ENCODE data around the gene SIGLEC8.
A peak's percentile ranks its signal among the peaks of the same experiment; 100 is the strongest.
"Not testable (repeated sequence)": the region's sequence is repeated elsewhere in the genome, so short reads cannot be mapped to it uniquely, and the experiment has no call there.

Gene SIGLEC8

GRCh38 chr19:51447510-51447909 lies 10.7 kb downstream of the SIGLEC8 start:
- DNase-seq (ENCODE audit: low spot score) = not testable (repeated sequence)

GRCh38 chr19:51441410-51442390 lies 16.6 kb downstream of the SIGLEC8 start:
- no peak for DNase-seq (ENCODE audit: low spot score)

GRCh38 chr19:51440846-51441409 lies 17.3 kb downstream of the SIGLEC8 start:
- no peak for DNase-seq (ENCODE audit: low spot score)

- DNase-seq (ENCODE audit: low spot score) = no peak
Measured at GRCh38 chr19:51440052-51440451, 18.2 kb downstream of the SIGLEC8 start.

GRCh38 chr19:51439021-51439465 lies 19.2 kb downstream of the SIGLEC8 start:
- no peak for DNase-seq (ENCODE audit: low spot score)

- no peak for DNase-seq (ENCODE audit: low spot score)
Measured at GRCh38 chr19:51434456-51434855, 23.8 kb downstream of the SIGLEC8 start.

GRCh38 chr19:51433043-51433442 lies 25.2 kb downstream of the SIGLEC8 start:
- DNase-seq (ENCODE audit: low spot score) = no peak

GRCh38 chr19:51431124-51431523 lies 27.1 kb downstream of the SIGLEC8 start:
- no peak for DNase-seq (ENCODE audit: low spot score)

- no peak for DNase-seq (ENCODE audit: low spot score)
Measured at GRCh38 chr19:51430221-51430620, 28.0 kb downstream of the SIGLEC8 start.

GRCh38 chr19:51427201-51427600 lies 31.1 kb downstream of the SIGLEC8 start:
- no peak for DNase-seq (ENCODE audit: low spot score)

GRCh38 chr19:51422053-51422448 lies 36.2 kb downstream of the SIGLEC8 start:
- peak; percentile 49 for DNase-seq (ENCODE audit: low spot score)

GRCh38 chr19:51421229-51422052 lies 36.8 kb downstream of the SIGLEC8 start:
- no peak for DNase-seq (ENCODE audit: low spot score)

GRCh38 chr19:51420511-51420910 lies 37.7 kb downstream of the SIGLEC8 start:
- DNase-seq (ENCODE audit: low spot score) = not testable (repeated sequence)

GRCh38 chr19:51418707-51419106 lies 39.5 kb downstream of the SIGLEC8 start:
- no peak for DNase-seq (ENCODE audit: low spot score)

GRCh38 chr19:51417810-51418157 lies 40.5 kb downstream of the SIGLEC8 start:
- DNase-seq (ENCODE audit: low spot score) = no peak

GRCh38 chr19:51417107-51417809 lies 41.0 kb downstream of the SIGLEC8 start, which contains the start of gene SIGLEC10:
Gene SIGLEC10 (minus strand): TSS chr19:51417642. CDS start chr19:51417581, 61 bp downstream.
- DNase-seq (ENCODE audit: low spot score) = no peak

- not testable (repeated sequence) for DNase-seq (ENCODE audit: low spot score)
Measured at GRCh38 chr19:51416422-51416821, 41.8 kb downstream of the SIGLEC8 start.

GRCh38 chr19:51415187-51415586 lies 43.1 kb downstream of the SIGLEC8 start:
- no peak for DNase-seq (ENCODE audit: low spot score)

- no peak for DNase-seq (ENCODE audit: low spot score)
Measured at GRCh38 chr19:51410950-51411748, 47.1 kb downstream of the SIGLEC8 start.

- DNase-seq (ENCODE audit: low spot score) = no peak
Measured at GRCh38 chr19:51407511-51408131, 50.6 kb downstream of the SIGLEC8 start.
